Left colon (tissue), 2 donors: ENCODE measurements around the gene DBH. TPM values are rescaled to one million over a fixed set of nuclear protein-coding genes. Genes with fewer than 3 reads are reported as not detected.
"Not testable (repeated sequence)": the region's sequence is repeated elsewhere in the genome, so short reads cannot be mapped to it uniquely, and the experiment has no call there.

Source experiments
- ATAC-seq: fragments of 200-7000 bp; cut with Tn5 transposase; one replicate; pipeline ENCODE4 v1.9.1; 2020; ENCODE audit warnings: mild to moderate bottlenecking, moderate library complexity
- DNase-seq, 2 donors: peaks; one replicate each; pipeline ENCODE4 v3.0.0-alpha.2; 2020
- intact Hi-C, 2 donors: fragments of 100-400 bp; cut with DNase I in 1 of 2; cut with micrococcal nuclease in 1 of 2; formaldehyde crosslinking; loops; one replicate each; pipeline versions ENCODE4 v1.11.2 to v1.14.0; 2022; cut with DNase I, micrococcal nuclease
- total RNA-seq, 2 donors: library from RNA; stranded (reverse); fragmentation: NEBNext Ultra II Directional; extraction: Animal tissue kit (Norgen Biotek cat#: 25700); gene quantifications; one replicate each; pipeline ENCODE4 v1.2.1, GENCODE V29; 2021
- donor health status: DM: no; HTN: no; CAD: no.
- donor health status: DM: yes; HTN: yes; CAD: no.

The DBH gene
- total RNA-seq, 2 donors from 2014 or later, result not detected

DNA sequence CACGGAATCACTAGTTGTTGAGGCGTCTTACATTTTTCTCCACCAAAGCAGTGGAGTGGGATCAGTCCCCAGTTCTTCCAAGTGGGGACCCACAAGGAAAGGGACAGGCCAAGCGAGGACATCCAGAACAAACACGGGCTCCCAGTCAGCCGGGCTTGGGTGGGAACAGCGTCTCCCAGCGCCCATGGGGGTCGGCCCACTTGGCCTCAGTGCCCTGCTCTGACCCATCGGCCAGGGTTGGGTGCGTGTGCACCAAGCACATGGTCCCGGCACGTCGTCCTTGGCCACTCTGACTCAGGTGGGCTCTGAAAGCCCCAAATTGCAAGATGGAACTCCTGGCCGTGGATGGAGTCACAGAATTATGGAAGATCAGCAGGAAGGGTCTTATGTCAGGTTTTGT is 37.9 kb downstream of the DBH start:
- no peak for DNase-seq
- intact Hi-C loops, result no loop called here
- ATAC-seq, result no peak

DNA sequence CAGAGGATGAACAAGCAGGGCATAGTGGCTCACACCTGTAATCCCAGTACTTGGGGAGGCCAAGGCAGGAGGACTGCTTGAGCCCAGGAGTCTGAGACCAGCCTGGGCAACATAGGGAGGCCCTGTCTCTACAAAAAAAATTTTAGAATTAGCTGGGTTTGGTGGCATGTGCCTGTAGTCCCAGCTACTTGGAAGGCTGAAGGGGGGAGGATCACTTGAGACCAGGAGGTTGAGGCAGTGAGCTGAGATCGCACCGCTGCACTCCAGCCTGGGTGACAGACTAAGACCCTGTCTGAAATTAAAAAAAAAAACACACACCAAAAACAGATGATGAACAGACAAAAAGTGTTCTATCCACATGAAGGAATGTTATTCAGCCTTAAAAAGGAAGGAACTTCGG is 39.6 kb downstream of the DBH start:
- not testable (repeated sequence) for ATAC-seq, DNase-seq

DNA sequence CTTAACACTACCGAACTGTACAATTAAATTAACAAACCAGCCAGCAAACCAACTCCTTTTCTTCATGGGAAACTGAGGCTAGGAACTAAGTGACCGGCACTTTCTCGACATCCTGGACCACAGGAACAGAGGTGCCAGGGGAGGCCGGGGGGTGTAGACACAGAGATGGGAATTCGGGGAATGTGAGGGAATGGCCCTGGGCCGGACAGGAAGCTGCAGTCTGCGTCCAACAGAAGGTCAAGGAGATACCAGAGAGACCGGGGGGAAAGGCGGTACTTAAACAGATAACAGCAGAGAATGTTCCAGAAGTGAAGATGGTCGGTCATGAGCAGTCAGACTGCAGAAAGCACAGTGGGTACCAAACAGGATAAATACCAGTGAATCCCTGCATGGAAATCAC is 40.3 kb downstream of the DBH start:
- intact Hi-C loops, result no loop called here
- no peak for DNase-seq
- no peak for ATAC-seq

More for the DNA sequence above, 39.6 kb downstream of the DBH start:
- intact Hi-C loops, result not testable (repeated sequence)

- intact Hi-C loops, result no loop called here
- ATAC-seq (no peak), DNase-seq (no peak)
These were observed 41.2 kb downstream of the DBH start for GRCh38 chr9:133677126-133678010.

DNA sequence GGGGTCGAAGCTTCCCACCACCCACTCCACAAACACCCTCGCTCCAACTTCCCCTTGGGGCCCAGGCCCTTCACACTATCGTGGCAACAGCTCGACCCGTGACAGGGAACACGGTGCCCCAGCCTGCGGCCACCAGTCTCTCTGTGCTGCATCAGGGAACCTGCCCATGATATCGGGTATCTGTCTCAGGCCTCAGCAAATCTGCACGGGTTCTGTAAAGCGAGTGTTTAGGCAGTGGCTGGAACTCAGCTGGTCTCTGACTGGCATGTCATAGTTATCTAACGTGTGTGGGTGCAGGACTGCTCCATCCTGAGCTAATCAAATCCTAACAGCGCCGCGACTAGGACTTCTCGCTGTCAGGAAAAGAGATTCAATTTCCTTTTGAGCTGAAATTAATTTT is 42.9 kb downstream of the DBH start:
- no peak for ATAC-seq
- intact Hi-C loops, result no loop called here
- DNase-seq, result no peak

DNA sequence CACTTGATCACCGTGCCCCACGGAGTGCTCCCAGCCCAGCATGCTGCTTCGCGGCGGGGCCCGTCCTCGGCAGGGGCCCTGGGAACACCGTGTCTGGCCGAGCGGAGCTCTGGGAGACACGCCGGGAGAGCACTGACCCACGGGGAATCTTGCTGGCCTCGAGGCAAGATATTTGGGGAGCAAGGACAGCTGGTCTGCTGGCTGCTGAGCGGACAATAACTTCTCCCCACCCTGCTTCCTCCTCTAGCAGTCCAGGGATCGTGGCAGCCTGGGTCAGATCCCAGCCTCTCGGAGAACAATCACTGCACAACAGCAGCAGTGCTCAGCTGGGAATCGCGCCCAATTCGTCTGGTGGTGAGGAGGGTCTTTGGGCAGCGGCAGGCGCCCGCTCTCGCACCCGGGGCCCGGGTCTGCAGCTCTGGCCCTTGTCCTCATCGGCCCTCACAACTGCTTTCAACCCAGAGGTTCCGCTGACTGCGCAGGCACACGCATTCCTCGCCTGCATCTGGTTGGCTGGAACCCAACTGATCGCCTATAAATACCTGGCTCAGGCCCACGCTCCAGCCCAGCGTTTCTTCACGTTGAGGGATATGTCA is 43.4 kb downstream of the DBH start:
- ATAC-seq (no peak), DNase-seq (no peak)
- intact Hi-C loops, result no loop called here

- no peak for ATAC-seq
These were observed 44.2 kb downstream of the DBH start for GRCh38 chr9:133680250-133680975.

GRCh38 chr9:133680976-133681657 is 45.0 kb downstream of the DBH start:
- ATAC-seq, result no peak
- intact Hi-C loops, result no loop called here
- no peak for DNase-seq

More at GRCh38 chr9:133680250-133680975, 44.2 kb downstream of the DBH start:
- DNase-seq, result no peak
- intact Hi-C loops, result no loop called here

GRCh38 chr9:133681658-133682306 is 45.6 kb downstream of the DBH start:
- intact Hi-C loops, result no loop called here
- DNase-seq (no peak), ATAC-seq (no peak)

- DNase-seq (no peak), ATAC-seq (no peak)
- intact Hi-C loops, result no loop called here
These were observed 46.8 kb downstream of the DBH start for GRCh38 chr9:133682818-133683585.

GRCh38 chr9:133683586-133684120 is 47.5 kb downstream of the DBH start:
- intact Hi-C loops, result no loop called here
- ATAC-seq (peak; percentile 52), DNase-seq (peak in 1 of 2 donors; percentile 24)

GRCh38 chr9:133684121-133684935 is 48.2 kb downstream of the DBH start:
- DNase-seq (no peak), ATAC-seq (no peak)
- intact Hi-C loops, result no loop called here

DNA sequence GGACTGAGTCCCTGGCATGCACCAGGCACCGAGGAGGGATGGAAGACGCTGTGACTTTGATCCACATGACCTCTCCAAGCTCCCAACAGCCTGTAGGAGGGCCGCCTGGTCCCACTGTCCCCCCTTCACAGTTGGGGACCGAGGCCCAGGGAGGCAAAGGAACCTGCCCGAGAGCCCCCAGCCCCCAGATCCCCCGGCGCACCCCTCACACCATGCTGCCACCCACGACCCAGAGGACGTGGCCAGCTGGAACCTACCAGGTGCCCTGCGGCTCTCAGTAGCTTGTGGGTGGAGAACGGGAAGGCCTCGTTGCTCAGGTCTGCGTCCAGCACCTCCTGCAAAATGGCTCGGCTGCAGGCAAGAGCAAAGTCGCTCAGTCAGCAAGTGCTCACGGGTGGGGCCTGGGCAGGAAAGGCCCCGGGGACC is 48.8 kb downstream of the DBH start:
- DNase-seq (no peak), ATAC-seq (no peak)
- intact Hi-C loops, result no loop called here

GRCh38 chr9:133685653-133686609 is 49.8 kb downstream of the DBH start:
- DNase-seq (no peak), ATAC-seq (no peak)
- intact Hi-C loops, result no loop called here

DNA sequence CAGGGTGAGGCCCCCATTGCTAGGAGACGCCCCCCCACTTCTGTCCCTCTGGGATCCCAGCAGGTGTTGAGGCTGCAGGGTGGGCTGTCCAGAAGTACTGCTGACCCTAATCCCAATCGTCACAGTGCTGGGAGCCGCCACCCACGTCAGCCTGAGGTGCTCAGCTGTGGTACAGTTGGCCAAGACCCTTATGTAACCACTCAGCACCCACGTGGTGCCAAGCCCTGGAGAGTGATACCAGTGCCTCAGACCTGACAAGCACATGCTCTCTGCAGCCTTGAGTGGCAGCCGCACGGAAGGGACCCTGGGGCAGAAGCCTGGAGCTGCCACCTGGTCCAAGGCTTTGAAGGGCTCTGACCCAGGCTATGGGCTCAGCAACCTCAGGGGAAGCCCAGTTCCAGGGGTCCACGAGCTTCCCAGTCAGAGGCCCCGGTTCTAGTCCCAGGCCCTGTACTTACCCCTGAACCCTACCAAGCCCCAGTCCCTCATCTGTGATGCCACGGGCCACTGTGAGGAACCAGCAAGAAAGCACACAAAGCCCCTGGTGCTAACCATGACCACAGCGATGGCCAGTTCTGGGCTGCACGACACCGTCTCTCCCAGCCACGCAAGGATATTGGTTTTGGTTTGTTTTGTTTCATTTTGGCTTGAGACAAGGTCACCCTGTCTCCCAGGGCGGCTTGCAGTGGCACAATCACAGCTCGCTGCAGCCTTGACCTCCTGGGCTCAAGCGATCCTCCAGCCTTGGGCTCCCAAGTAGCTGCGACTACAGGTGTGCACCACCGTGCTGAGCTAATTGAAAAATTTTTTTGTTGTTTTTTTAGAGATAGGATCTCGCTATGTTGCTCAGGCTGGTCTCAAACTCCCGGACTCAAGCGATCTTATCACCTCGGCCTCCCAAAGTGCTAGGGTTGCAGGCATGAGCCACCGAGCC is 50.7 kb downstream of the DBH start:
- ATAC-seq (no peak), DNase-seq (no peak)
- intact Hi-C loops, result no loop called here
